Cardiac muscle cell (in vitro differentiated cells and primary cell): ENCODE results near the gene SWAP70. TPM values are rescaled to one million over a fixed set of nuclear protein-coding genes. Genes with fewer than 3 reads are reported as not detected.

Experiments
- DNase-seq, 2 donors: peaks; one replicate each; pipeline versions ENCODE4 v3.0.0 to v3.0.0-alpha.2; 2010 to 2017; ENCODE audit warnings: low read depth in 1 of 2, low spot score in 1 of 2
- H3K27ac ChIP-seq: fragments of 200-600 bp; sonication (generic); 2 replicates; pipeline ENCODE4 v1.5.1; 2016
- H3K27me3 ChIP-seq: fragments of 200-600 bp; sonication (generic); 2 replicates; pipeline ENCODE4 v1.6.0; 2016; ENCODE audit warnings: control low read depth
- H3K36me3 ChIP-seq: fragments of 200-600 bp; sonication (generic); 2 replicates; pipeline ENCODE4 v1.5.1; 2016; ENCODE audit warnings: control low read depth
- H3K4me1 ChIP-seq: fragments of 200-600 bp; sonication (generic); 2 replicates; pipeline ENCODE4 v1.8.1; 2017; ENCODE audit warnings: low read depth, mild to moderate bottlenecking, mixed run types
- H3K4me3 ChIP-seq: fragments of 200-600 bp; sonication (generic); 2 replicates; pipeline ENCODE4 v1.5.1; 2016; ENCODE audit warnings: mild to moderate bottlenecking
- H3K9me3 ChIP-seq: fragments of 200-600 bp; sonication (generic); 2 replicates; pipeline ENCODE4 v1.5.1; 2017; ENCODE audit warnings: low read depth, mild to moderate bottlenecking, control low read depth
- polyA plus RNA-seq: library from polyadenylated mRNA; unstranded; fragments of >200 nt; fragmentation: Nextera tagmentation; extraction: Ambion mirVana; gene quantifications from 2 replicates; pipeline ENCODE4 v1.2.1, GENCODE V29; 2016
- total RNA-seq: library from RNA; depleted of rRNA; stranded (reverse); fragments of >200 nt; gene quantifications from 2 replicates; pipeline ENCODE4 v1.2.3, GENCODE V29; 2016
- TF ChIP-seq, protein P1 (sequence below): IDR thresholded peaks from 2 replicates; pipeline ENCODE4 v1.5.1; 2012; ENCODE audit warnings: low read depth, mild to moderate bottlenecking, low read length

SWAP70 gene
- total and polyA plus RNA-seq, 2 experiments from 2014 or later: 10.9 to 11.1 TPM

DNA sequence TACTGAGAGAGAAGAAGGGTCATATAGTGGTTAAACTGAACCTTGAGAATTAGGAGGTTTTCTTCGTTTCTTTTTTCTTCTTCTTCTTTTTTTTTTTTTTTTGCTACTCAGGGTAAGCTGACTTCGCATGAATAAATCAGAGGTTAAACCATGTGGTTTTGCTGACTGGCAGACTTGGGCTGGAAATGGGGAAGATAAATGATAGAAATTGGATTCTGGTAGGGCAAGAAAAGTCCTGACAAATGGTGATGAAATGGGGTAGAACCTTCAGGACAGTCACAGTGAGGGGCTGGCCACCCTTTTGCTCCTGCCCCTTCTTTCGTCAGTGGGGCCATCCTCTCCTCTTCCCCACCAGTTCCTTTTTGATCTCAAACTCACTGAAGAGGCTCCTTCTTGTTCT lies 1.6 kb upstream of the SWAP70 start:
- Histone ChIP-seq H3K36me3 (no peaks in the 10 kb centered on the region), H3K9me3 (no peaks in the 10 kb centered on the region), H3K4me1 (no peaks in the 10 kb centered on the region), H3K4me3 (no peak overlapping the region), H3K27me3 (no peaks in the 10 kb centered on the region), H3K27ac (no peak overlapping the region)
- DNase-seq: no peak
- TF ChIP-seq, protein P1, sequence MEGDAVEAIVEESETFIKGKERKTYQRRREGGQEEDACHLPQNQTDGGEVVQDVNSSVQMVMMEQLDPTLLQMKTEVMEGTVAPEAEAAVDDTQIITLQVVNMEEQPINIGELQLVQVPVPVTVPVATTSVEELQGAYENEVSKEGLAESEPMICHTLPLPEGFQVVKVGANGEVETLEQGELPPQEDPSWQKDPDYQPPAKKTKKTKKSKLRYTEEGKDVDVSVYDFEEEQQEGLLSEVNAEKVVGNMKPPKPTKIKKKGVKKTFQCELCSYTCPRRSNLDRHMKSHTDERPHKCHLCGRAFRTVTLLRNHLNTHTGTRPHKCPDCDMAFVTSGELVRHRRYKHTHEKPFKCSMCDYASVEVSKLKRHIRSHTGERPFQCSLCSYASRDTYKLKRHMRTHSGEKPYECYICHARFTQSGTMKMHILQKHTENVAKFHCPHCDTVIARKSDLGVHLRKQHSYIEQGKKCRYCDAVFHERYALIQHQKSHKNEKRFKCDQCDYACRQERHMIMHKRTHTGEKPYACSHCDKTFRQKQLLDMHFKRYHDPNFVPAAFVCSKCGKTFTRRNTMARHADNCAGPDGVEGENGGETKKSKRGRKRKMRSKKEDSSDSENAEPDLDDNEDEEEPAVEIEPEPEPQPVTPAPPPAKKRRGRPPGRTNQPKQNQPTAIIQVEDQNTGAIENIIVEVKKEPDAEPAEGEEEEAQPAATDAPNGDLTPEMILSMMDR: no peak

- Histone ChIP-seq H3K4me3 (peak overlapping the region; percentile 77), H3K27me3 (no peaks in the 10 kb centered on the region), H3K4me1 (no peaks in the 10 kb centered on the region), H3K9me3 (no peaks in the 10 kb centered on the region), H3K36me3 (no peaks in the 10 kb centered on the region), H3K27ac (peak overlapping the region; percentile 69)
- peak; percentile 26 to 68 for DNase-seq
- TF ChIP-seq, protein P1: no peak
Measured at GRCh38 chr11:9664276-9665171, 647 bp downstream of the SWAP70 start.

GRCh38 chr11:9665749-9666148 lies 1.9 kb downstream of the SWAP70 start:
- Histone ChIP-seq H3K27ac (no peak overlapping the region), H3K36me3 (no peaks in the 10 kb centered on the region), H3K4me3 (no peak overlapping the region), H3K9me3 (no peaks in the 10 kb centered on the region), H3K4me1 (no peaks in the 10 kb centered on the region), H3K27me3 (no peaks in the 10 kb centered on the region)
- TF ChIP-seq, protein P1: no peak
- no peak for DNase-seq

- no peak overlapping the region for H3K27ac ChIP-seq
- H3K4me1 ChIP-seq: peaks cover 3% of the 10 kb centered on the region
- TF ChIP-seq, protein P1: no peak
- H3K4me3 ChIP-seq: no peak overlapping the region
- no peak for DNase-seq
- H3K9me3 ChIP-seq: no peaks in the 10 kb centered on the region
- no peaks in the 10 kb centered on the region for H3K36me3 ChIP-seq
- H3K27me3 ChIP-seq: no peaks in the 10 kb centered on the region
Measured at GRCh38 chr11:9669954-9670353, 6.1 kb downstream of the SWAP70 start.

GRCh38 chr11:9672288-9672916 lies 8.5 kb downstream of the SWAP70 start:
- H3K36me3 ChIP-seq: no peaks in the 10 kb centered on the region
- TF ChIP-seq, protein P1: no peak
- H3K27ac ChIP-seq: no peak overlapping the region
- peaks cover 3% of the 10 kb centered on the region for H3K4me1 ChIP-seq
- no peaks in the 10 kb centered on the region for H3K9me3 ChIP-seq
- DNase-seq: no peak
- H3K4me3 ChIP-seq: no peak overlapping the region
- no peaks in the 10 kb centered on the region for H3K27me3 ChIP-seq
